Upper lobe of left lung (tissue), 4 donors: ENCODE data around the gene TUFM.

Experiments used
- EP300 ChIP-seq, 4 donors: sonication (generic); formaldehyde crosslinking; IDR thresholded peaks; one replicate each; pipeline ENCODE4 v1.5.1; 2017; ENCODE audit warnings: antibody characterized with exemption in 4 of 4, control low read depth in 2 of 4
- POLR2A ChIP-seq, 4 donors: fragments of 450-650 bp; IDR thresholded peaks; one replicate each; pipeline ENCODE4 v1.5.1; 2016 to 2017; ENCODE audit warnings: antibody characterized with exemption in 4 of 4, mild to moderate bottlenecking in 2 of 4
- POLR2AphosphoS5 ChIP-seq, 2 donors: sonication (generic); formaldehyde crosslinking; IDR thresholded peaks; one replicate each; pipeline ENCODE4 v1.5.1; 2017; ENCODE audit warnings: antibody characterized with exemption in 2 of 2
- TF ChIP-seq, protein P1 (sequence below), 6 experiments: fragments of 450-650 bp in 4 of 6; fragments of 200-600 bp in 2 of 6; sonication (generic) in 2 of 6; IDR thresholded peaks; one replicate each; pipeline ENCODE4 v1.5.1; 2016 to 2019; ENCODE audit warnings: antibody characterized with exemption in 6 of 6

DNA sequence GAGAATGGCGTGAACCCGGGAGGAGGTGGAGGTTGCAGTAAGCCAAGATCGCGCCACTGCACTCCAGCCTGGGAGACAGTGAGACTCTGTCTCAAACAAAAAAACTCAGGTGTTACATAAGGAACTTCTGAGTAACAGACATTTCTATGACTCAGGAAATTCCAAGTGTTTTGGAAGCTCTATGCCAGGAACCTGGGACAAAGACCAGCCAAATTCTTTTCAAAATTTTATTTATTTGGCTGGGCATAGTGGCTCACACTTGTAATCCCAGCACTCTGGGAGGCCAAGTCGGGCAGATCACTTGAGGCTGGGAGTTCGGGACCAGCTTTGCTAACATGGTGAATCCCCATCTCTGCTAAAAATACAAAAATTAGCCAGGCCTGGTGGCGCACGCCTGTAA lies 12.3 kb upstream of the TUFM start:
- TF ChIP-seq POLR2AphosphoS5 (IDR thresholded peaks at IDR 0.05) (no peak), POLR2A (IDR thresholded peaks at IDR 0.05) (no peak), EP300 (IDR thresholded peaks at IDR 0.05) (no peak)
- TF ChIP-seq, protein P1, sequence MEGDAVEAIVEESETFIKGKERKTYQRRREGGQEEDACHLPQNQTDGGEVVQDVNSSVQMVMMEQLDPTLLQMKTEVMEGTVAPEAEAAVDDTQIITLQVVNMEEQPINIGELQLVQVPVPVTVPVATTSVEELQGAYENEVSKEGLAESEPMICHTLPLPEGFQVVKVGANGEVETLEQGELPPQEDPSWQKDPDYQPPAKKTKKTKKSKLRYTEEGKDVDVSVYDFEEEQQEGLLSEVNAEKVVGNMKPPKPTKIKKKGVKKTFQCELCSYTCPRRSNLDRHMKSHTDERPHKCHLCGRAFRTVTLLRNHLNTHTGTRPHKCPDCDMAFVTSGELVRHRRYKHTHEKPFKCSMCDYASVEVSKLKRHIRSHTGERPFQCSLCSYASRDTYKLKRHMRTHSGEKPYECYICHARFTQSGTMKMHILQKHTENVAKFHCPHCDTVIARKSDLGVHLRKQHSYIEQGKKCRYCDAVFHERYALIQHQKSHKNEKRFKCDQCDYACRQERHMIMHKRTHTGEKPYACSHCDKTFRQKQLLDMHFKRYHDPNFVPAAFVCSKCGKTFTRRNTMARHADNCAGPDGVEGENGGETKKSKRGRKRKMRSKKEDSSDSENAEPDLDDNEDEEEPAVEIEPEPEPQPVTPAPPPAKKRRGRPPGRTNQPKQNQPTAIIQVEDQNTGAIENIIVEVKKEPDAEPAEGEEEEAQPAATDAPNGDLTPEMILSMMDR (IDR thresholded peaks at IDR 0.05) = no peak
